ENCODE results near the gene PPP2R2C.

DNA sequence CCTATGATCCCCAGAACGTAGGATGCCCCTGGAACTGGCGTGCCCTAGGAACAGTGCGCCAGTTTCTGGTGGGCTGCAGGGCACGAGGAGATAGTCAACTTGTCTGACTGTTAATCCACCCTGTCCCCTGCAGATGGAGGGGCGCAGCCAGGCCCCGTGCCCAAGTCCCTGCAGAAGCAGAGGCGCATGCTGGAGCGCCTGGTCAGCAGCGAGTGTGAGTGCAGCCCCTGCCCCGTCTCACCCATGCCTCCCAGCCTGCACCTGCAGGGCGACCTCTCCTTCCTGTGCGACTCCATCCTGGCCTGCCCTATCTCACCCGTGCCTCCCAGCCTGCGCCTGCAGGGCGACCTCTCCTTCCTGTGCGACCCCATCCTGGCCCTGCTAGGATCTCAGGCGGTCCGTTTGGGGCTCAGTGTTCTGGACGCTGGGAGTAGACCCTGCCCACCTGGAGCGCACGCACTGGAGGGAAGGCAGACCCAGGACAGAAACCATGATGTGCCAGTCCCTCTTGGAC is 180.6 kb downstream of the PPP2R2C start:
- TF ChIP-seq, protein P1, sequence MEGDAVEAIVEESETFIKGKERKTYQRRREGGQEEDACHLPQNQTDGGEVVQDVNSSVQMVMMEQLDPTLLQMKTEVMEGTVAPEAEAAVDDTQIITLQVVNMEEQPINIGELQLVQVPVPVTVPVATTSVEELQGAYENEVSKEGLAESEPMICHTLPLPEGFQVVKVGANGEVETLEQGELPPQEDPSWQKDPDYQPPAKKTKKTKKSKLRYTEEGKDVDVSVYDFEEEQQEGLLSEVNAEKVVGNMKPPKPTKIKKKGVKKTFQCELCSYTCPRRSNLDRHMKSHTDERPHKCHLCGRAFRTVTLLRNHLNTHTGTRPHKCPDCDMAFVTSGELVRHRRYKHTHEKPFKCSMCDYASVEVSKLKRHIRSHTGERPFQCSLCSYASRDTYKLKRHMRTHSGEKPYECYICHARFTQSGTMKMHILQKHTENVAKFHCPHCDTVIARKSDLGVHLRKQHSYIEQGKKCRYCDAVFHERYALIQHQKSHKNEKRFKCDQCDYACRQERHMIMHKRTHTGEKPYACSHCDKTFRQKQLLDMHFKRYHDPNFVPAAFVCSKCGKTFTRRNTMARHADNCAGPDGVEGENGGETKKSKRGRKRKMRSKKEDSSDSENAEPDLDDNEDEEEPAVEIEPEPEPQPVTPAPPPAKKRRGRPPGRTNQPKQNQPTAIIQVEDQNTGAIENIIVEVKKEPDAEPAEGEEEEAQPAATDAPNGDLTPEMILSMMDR (conservative IDR thresholded peaks at IDR 0.05; ENCODE audit: low read length) = no peak
- TF ChIP-seq EZH2phosphoT487 (IDR thresholded peaks at IDR 0.05; ENCODE audit: borderline replicate concordance, low read depth, low read length) = no peak

Measured in OCI-LY7 (cell line).